NCI-H774 (cell line): ENCODE data around the gene MBLAC2.

ENCODE experiments used
- DNase-seq: peaks from one replicate; lab custom pipeline; 2025; lab: John Stamatoyannopoulos, UW

MBLAC2 gene

DNA sequence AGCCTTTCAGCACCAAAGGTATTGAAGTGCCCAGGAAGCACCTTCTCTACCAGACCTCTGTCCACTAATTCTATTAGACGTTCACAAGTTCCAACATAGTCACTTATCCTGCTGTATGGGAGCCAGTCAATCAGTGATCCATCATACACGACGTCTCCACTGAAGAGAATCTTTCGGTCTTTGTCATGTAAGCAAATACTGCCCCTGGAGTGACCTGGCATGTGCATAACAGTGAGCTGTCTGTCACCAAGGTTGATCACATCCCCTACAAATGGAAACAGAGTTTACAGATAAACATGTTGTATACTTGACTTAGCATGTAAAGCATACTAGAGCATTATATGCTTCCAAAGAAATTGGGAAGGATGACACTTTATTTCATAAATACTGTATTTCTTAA is 13.3 kb downstream of the MBLAC2 start:
- no peak for DNase-seq

GRCh38 chr5:90446961-90447360 is 27.6 kb downstream of the MBLAC2 start:
- no peak for DNase-seq

DNA sequence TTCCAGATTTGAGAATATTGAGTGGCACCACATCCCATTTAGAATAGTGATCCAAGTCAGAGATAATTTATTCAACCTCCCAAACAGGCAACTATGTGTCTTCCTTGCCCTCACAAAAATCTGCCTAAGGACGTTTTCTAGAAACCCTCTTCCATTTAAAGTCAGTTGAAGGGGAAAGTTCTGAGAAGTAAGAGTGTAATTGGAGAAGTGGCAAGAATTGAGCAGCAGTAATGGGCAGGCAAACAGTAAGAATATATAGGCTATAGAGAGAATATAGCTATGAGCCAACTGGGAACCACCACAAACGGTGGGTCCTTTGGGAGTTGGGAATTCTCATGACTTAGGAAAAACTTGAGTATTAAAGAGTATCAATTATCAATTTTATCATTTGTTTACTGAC is 33.9 kb downstream of the MBLAC2 start:
- no peak for DNase-seq

DNA sequence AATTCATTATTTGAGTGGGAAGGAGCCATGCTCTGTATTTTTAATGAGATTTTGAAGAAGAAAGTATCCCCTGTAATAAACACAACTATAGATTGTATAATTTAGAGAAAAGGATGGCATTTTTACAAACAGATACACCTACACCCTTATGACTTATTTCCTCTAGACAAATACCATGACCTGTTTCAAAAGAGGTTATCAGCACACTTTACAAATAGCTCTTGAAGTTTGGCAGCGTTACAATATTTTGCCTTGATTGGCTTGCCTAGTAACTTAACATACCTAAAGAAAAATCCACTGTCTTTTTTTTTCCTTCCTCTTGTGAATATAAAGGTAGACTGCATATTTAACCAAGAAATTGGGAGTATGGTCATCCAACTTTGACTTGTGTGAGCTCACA is 36.5 kb downstream of the MBLAC2 start:
- DNase-seq = no peak

- DNase-seq = no peak
Observed at GRCh38 chr5:90437663-90438062, 36.9 kb downstream of the MBLAC2 start.

DNA sequence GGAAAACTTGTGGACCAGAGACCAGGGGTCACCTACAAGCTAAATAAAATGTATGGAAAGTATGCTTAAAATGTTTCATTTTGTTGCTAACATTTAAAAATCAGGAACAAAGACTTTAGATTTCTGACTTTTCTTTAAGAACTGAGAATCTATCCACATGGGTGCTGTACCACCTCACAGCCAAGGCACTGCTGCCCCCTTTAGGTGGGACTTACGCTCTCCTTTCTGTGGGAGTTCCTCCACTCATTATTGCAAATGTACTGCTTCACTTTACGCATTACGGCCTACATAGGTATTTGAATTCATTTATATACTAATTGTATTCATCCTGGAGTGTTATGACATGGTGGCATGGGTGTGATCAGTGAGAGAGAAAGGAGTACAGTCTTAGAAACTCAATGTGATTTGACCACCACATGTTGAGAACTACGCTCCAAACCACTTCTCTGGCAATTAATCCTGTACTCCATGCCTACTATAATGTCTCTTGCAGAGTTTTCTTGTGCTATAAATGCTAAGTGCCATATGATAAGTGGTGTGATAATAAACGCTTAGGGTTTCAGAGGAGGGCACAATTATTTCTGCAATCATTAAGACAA is 40.4 kb downstream of the MBLAC2 start:
- DNase-seq = no peak

DNA sequence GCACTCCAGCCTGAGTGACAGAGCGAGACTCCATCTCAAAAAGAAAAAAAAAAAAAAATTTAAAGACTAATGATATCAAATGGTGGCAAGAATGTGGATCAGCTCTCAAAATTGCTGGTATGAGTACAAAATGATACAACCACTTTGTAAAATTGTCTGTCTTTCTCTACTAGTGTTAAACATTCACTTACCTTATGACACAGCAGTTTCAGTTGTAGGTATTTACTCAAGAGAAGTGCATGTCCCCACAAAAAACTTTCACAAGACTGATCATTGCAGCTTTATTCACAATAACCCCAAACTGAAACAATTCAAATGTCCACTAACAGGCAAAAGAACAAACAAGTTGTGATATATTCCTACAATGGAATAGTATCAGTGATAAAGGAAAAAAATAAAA is 50.3 kb downstream of the MBLAC2 start:
- no peak for DNase-seq

DNA sequence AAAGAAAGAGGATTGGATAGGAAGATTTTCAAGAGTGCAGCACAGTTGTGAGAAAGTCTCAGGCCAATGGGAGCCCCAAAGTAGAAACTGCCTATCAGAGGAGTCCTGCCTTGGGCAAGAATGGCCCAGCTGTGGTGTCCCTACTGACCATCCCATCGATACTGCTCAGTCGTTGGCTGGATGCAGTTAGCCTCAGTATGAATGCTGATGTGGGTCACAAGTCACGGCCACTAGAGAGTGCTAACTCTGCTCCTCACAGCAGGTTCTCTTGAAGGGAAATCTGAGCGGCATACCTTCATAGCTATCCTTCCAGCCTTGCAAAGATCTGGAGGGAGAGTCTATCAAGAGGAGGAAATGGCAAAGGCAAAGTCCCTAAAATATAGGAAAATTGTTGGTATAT is 53.4 kb downstream of the MBLAC2 start:
- no peak for DNase-seq

DNA sequence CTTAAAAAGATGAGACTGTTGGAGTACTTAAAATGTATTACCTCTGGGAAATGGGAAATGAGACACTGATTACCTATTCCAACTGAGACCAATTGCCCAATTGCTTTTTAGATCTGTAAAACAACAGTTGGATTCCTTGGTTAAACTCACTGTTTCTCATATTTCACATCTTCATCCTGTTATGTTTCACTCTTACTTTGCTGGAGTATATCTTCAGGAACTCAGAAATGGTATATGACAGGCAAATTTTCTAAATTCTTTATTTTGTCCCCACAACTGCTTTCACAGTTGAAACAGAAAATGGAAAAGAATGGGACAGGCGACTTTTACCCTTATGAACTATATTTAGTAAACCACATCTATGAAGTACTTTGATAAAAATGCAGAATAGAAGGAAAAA is 56.4 kb downstream of the MBLAC2 start:
- DNase-seq = no peak

GRCh38 chr5:90410178-90410762 is 64.3 kb downstream of the MBLAC2 start:
- no peak for DNase-seq

- DNase-seq = peak; percentile 94
Observed at GRCh38 chr5:90409318-90410177, 65.0 kb downstream of the MBLAC2 start, which contains the start of gene CETN3. CETN3 (minus strand) TSS chr5:90409756; CDS start chr5:90409661, 95 bp downstream.

- DNase-seq = no peak
Observed at GRCh38 chr5:90408571-90409317, 65.8 kb downstream of the MBLAC2 start.
